Lung (tissue), 12 donors: Measurements from ENCODE around the gene LPCAT2. TPM values are rescaled to one million over a fixed set of nuclear protein-coding genes. Genes with fewer than 3 reads are reported as not detected.

ENCODE experiments used
- ATAC-seq: fragments of 200-7000 bp; cut with Tn5 transposase; one replicate; pipeline ENCODE4 v1.9.1; 2020; ENCODE audit warnings: moderate number of reproducible peaks; ENCODE audit not compliant: insufficient read depth, low FRiP score
- DNase-seq, 3 donors: peaks; one replicate each; pipeline ENCODE4 v3.0.0-alpha.2; 2013 to 2017
- H3K27ac ChIP-seq, 2 donors: one replicate each; pipeline ENCODE4 v1.5.1; 2013; ENCODE audit warnings: mild to moderate bottlenecking in 2 of 2, moderate library complexity in 2 of 2, control low read depth in 1 of 2, inconsistent platforms in 1 of 2, low read depth in 1 of 2, low read length in 1 of 2
- H3K27me3 ChIP-seq, 3 donors: one replicate each; pipeline ENCODE4 v1.5.1; 2013; ENCODE audit warnings: low read length in 2 of 3; ENCODE audit not compliant: control insufficient read depth in 3 of 3, insufficient read depth in 3 of 3
- H3K36me3 ChIP-seq, 4 donors: one replicate each; pipeline ENCODE4 v1.5.1; 2013; ENCODE audit warnings: low read length in 4 of 4, mild to moderate bottlenecking in 1 of 4, moderate library complexity in 1 of 4; ENCODE audit not compliant: control insufficient read depth in 4 of 4, insufficient read depth in 4 of 4
- H3K4me1 ChIP-seq, 5 donors: one replicate each; pipeline ENCODE4 v1.5.1; 2013; ENCODE audit warnings: low read length in 5 of 5, mild to moderate bottlenecking in 2 of 5, moderate library complexity in 1 of 5; ENCODE audit not compliant: control insufficient read depth in 5 of 5, insufficient read depth in 5 of 5
- H3K4me3 ChIP-seq: one replicate; pipeline ENCODE4 v1.5.1; 2013; ENCODE audit warnings: mild to moderate bottlenecking, control low read depth, moderate library complexity
- H3K9ac ChIP-seq, 2 donors: one replicate each; pipeline ENCODE4 v1.5.1; 2013; ENCODE audit warnings: low read length in 2 of 2, control low read depth in 1 of 2; ENCODE audit not compliant: insufficient read depth in 1 of 2
- H3K9me3 ChIP-seq, 4 donors: one replicate each; pipeline ENCODE4 v1.5.1; 2013; ENCODE audit warnings: low read length in 3 of 4, mild to moderate bottlenecking in 1 of 4, moderate library complexity in 1 of 4; ENCODE audit not compliant: control insufficient read depth in 4 of 4, insufficient read depth in 3 of 4
- CTCF ChIP-seq: IDR thresholded peaks from 2 replicates; pipeline ENCODE4 v1.5.1; 2012; ENCODE audit warnings: mild to moderate bottlenecking; ENCODE audit errors: control extremely low read depth, extremely low read depth
- WGBS, 2 donors: extraction: QIAGEN DNeasy Blood & Tissue Kit; methylation state at CpG; one replicate each; pipeline ENCODE4 v1.1.7; 2013; 5-methylcytosine and 5-hydroxymethylcytosine counted together
- polyA plus RNA-seq, 2 donors: library from polyadenylated mRNA; stranded (reverse); fragments of 200-250 nt; gene quantifications; one replicate each; pipeline ENCODE4 v1.2.1, GENCODE V29; 2013
- total RNA-seq, 2 donors: library from RNA; depleted of rRNA in 1 of 2; stranded (reverse); fragments of >200 nt in 1 of 2; gene quantifications; one replicate each; pipeline ENCODE4 v1.2.1, GENCODE V29; 2014 to 2021
- donor health status: control.
- donor health status: control.
- donor health status: Bipolar disorder and iron deficiency.
- donor health status: healthy.
- donor health status: DM: yes; HTN: yes; CAD: no.

The LPCAT2 gene
- total and polyA plus RNA-seq, 4 donors: 9.5 to 25.3 (median 19.4) TPM

GRCh38 chr16:55622930-55623561, 114.2 kb downstream of the LPCAT2 start:
- no peak overlapping the region for H3K4me3 ChIP-seq
- no peak for TF ChIP-seq CTCF
- H3K27ac ChIP-seq: no peak overlapping the region
- no peak overlapping the region for H3K9ac ChIP-seq
- no peaks in the 10 kb centered on the region for H3K27me3 ChIP-seq
- H3K4me1 ChIP-seq: no peaks in the 10 kb centered on the region
- peaks cover 0 to 2% (median 0%) of the 10 kb centered on the region in 4 donors for H3K9me3 ChIP-seq
- DNase-seq (peak in 1 of 3 donors; percentile 14), ATAC-seq (no peak)
- 43 to 52% methylated on average over 8 of the region's 8 CpGs for WGBS, 2 donors
- no peaks in the 10 kb centered on the region for H3K36me3 ChIP-seq

DNA sequence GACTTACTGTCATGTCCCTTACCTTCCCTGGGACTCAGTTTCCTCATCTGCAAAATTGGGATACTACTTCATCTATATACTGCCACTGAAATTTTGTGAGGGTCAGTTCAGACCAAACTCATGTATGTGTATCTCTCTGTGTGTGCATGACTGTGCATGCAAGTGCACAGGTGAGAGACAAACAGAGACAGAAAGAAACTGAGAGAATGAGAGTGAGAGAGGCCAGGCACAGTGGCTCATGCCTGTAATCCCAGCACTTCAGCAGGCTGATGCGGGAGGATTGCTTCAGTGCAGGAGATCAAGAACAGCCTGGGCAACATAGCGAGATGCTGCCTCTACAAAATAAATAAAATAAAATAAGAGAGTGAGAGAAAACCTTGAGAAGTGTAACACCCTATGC, 114.8 kb downstream of the LPCAT2 start:
- Histone ChIP-seq H3K9ac (no peak overlapping the region), H3K4me1 (no peaks in the 10 kb centered on the region), H3K36me3 (no peaks in the 10 kb centered on the region), H3K4me3 (no peak overlapping the region), H3K9me3 (peaks cover 0 to 2% (median 0%) of the 10 kb centered on the region in 4 donors), H3K27me3 (no peaks in the 10 kb centered on the region), H3K27ac (no peak overlapping the region)
- no peak for ATAC-seq
- 72 to 99% methylated on average over 2 of the region's 2 CpGs for WGBS, 2 donors
- no peak for TF ChIP-seq CTCF
- no peak for DNase-seq

DNA sequence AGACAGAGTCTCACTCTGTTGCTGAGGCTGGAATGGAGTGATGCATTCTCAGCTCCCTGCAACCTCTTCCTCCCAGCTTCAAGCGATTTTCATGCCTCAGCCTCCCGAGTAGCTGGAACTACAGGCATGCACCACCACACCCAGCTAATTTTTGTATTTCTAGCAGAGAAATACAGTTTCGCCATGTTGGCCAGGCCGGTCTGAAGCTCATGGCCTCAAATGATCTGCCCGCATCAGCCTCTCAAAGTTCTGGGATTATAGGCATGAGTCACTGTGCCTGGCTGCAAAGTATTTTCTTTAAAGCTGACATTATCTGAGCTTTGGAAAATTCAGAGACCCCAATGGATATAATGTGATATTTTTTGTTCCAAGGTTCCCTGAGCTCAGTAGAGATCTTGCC, 115.8 kb downstream of the LPCAT2 start:
- Histone ChIP-seq H3K9ac (no peak overlapping the region), H3K4me1 (no peaks in the 10 kb centered on the region), H3K9me3 (peaks cover 0 to 2% (median 0%) of the 10 kb centered on the region in 4 donors), H3K27me3 (no peaks in the 10 kb centered on the region), H3K36me3 (no peaks in the 10 kb centered on the region), H3K27ac (no peak overlapping the region), H3K4me3 (no peak overlapping the region)
- no peak for TF ChIP-seq CTCF
- 95 to 99% methylated on average over 5 of the region's 5 CpGs for WGBS, 2 donors
- DNase-seq: no peak
- no peak for ATAC-seq

GRCh38 chr16:55625843-55626242, 117.0 kb downstream of the LPCAT2 start:
- Histone ChIP-seq H3K9ac (no peak overlapping the region), H3K36me3 (no peaks in the 10 kb centered on the region), H3K4me1 (no peaks in the 10 kb centered on the region), H3K9me3 (peaks cover 0 to 2% (median 0%) of the 10 kb centered on the region in 4 donors), H3K27me3 (no peaks in the 10 kb centered on the region), H3K27ac (no peak overlapping the region), H3K4me3 (no peak overlapping the region)
- no peak for DNase-seq
- ATAC-seq: no peak
- no peak for TF ChIP-seq CTCF
- WGBS, 2 donors: 83 to 88% methylated on average over 3 of the region's 3 CpGs
